RPMI7951 (cell line): ENCODE results near the gene SLC22A8. TPM values are rescaled to one million over a fixed set of nuclear protein-coding genes. Genes with fewer than 3 reads are reported as not detected.
"Not testable (repeated sequence)": the region's sequence is repeated elsewhere in the genome, so short reads cannot be mapped to it uniquely, and the experiment has no call there.

Experiments
- DNase-seq: peaks from one replicate; pipeline ENCODE4 v3.0.0-alpha.2; 2012; ENCODE audit warnings: low read depth
- total RNA-seq: library from RNA; depleted of rRNA; stranded (reverse); fragments of >200 nt; shearing (Covaris generic); gene quantifications from 2 replicates; pipeline ENCODE4 v1.2.3, GENCODE V29; 2014

Gene SLC22A8
- total RNA-seq, 1 experiment from 2014 or later = not detected

- DNase-seq = no peak
Observed at GRCh38 chr11:62988276-62988675, 27.4 kb downstream of the SLC22A8 start.

- no peak for DNase-seq
Observed at GRCh38 chr11:62985041-62985750, 30.4 kb downstream of the SLC22A8 start.

- no peak for DNase-seq
Observed at GRCh38 chr11:62984451-62984991, 31.1 kb downstream of the SLC22A8 start, which contains the start of gene SLC22A6. TSS of gene SLC22A6 (minus strand) at chr11:62984967. CDS start at chr11:62984690, 277 bp downstream.

- DNase-seq = no peak
Observed at GRCh38 chr11:62983536-62984199, 32.0 kb downstream of the SLC22A8 start.

GRCh38 chr11:62981743-62982142 is 33.9 kb downstream of the SLC22A8 start:
- DNase-seq = no peak

GRCh38 chr11:62980133-62980760 is 35.4 kb downstream of the SLC22A8 start:
- no peak for DNase-seq

GRCh38 chr11:62976109-62976508 is 39.5 kb downstream of the SLC22A8 start:
- DNase-seq = no peak

- peak; percentile 14 for DNase-seq
Observed at GRCh38 chr11:62974848-62975522, 40.7 kb downstream of the SLC22A8 start.

GRCh38 chr11:62965574-62965973 is 50.1 kb downstream of the SLC22A8 start:
- no peak for DNase-seq

- no peak for DNase-seq
Observed at GRCh38 chr11:62962391-62962790, 53.2 kb downstream of the SLC22A8 start.

GRCh38 chr11:62961017-62961570 is 54.5 kb downstream of the SLC22A8 start:
- no peak for DNase-seq

- no peak for DNase-seq
Observed at GRCh38 chr11:62959422-62959980, 56.1 kb downstream of the SLC22A8 start.

- peak; percentile 39 for DNase-seq
Observed at GRCh38 chr11:62958547-62959421, 56.9 kb downstream of the SLC22A8 start.

- DNase-seq = no peak
Observed at GRCh38 chr11:62957147-62957546, 58.5 kb downstream of the SLC22A8 start.

GRCh38 chr11:62954478-62954877 is 61.2 kb downstream of the SLC22A8 start:
- DNase-seq = no peak

GRCh38 chr11:62953811-62954210 is 61.8 kb downstream of the SLC22A8 start:
- no peak for DNase-seq

GRCh38 chr11:62948765-62949320 is 66.8 kb downstream of the SLC22A8 start:
- DNase-seq = no peak

- DNase-seq = not testable (repeated sequence)
Observed at GRCh38 chr11:62945538-62945937, 70.1 kb downstream of the SLC22A8 start.
